HTERT RPE-1 (cell line): ENCODE results near the gene TSPOAP1.

Source experiments
- in situ Hi-C: fragments of 300-500 bp; cut with MboI; formaldehyde crosslinking; loops from 4 replicates; pipeline ENCODE4 v1.14.3; 2020; ENCODE audit warnings: low sequenced_read_pairs

The TSPOAP1 gene

DNA sequence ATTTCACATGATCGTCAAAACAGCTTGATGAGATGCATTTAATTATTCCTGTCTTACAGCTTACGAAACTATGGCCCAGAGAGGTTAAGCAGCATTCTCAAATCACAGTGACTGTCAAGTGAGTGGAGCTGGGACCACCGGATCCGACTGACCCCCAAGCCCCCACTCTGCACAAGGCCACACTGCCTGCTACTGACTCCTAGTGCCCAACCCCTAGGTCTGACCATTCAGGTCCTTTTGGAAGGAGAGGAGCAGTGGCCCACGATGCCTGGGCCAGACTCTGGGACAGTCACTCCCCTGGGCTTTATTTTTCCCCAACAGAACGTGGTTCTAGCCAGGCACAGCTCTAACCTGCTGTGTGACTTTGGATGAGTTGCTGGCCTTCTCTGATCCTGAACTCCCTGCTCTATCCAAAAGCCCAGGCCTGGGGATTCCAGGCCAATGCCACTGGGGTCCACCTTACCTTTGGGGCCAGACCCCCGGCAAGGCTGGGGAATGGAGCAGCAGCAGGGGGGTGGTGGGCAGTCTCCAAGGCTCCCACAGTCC, 9.9 kb downstream of the TSPOAP1 start:
- in situ Hi-C loops, result no loop called here

GRCh38 chr17:58318065-58318481, 10.5 kb downstream of the TSPOAP1 start:
- in situ Hi-C loops, result no loop called here

- in situ Hi-C loops, result no loop called here
Observed at GRCh38 chr17:58317421-58318064, 11.1 kb downstream of the TSPOAP1 start.

DNA sequence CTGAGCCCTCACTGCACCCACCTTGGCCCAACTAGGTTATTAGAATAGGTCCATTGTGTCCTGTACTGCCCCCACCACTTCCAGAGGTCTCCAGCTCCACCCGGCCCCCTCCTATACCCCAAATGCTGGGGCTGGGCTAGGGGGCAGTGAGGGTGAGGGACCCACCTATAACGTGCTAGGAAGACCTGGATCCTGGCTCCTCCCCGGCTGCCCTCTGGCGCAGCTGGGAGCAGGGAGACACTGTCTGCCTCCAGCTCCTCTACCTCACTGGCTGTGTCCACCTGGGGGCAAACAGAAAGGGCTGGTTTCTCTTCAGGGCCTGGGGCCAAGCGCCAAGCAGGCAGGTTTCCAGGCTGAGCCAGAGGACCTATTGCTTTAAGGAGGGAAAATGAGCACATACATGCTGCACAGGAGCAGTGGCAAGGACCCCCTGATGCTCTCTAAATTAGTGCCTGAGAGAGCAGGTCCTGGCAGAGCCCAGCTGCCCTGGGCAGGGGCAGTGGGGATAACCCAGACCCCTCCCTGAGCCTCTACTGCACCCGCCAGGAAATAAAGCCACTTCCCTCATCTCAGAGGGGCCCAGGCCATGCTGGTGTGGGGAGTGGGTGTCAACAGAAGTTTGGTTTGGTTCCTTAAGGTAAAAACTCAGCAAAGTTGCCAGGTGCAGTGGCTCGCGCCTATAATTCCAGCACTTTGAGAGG, 12.2 kb downstream of the TSPOAP1 start:
- in situ Hi-C loops, result no loop called here

DNA sequence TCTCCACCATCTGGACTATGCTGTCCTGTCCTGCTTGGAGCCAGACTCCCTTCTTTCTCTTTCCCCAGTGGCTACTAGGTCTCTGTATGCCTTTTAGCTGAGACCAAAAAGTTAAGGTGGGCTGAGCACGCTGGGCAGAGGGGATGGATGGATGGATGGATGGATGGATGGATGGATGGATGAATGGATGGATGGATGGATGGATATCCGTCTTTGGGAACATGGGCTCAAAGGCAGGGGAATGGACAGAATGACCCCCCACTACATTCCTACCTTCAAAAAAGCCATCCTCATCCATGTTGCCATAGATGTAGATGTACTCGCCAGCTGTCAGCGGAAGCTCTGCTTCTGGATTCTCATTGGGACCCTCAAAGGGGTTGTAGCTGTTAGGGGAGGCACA, 12.8 kb downstream of the TSPOAP1 start:
- in situ Hi-C loops, result no loop called here

- in situ Hi-C loops, result no loop called here
Observed at GRCh38 chr17:58315281-58315711, 13.3 kb downstream of the TSPOAP1 start.

- in situ Hi-C loops, result no loop called here
Observed at GRCh38 chr17:58314706-58315015, 13.9 kb downstream of the TSPOAP1 start.

- in situ Hi-C loops, result no loop called here
Observed at GRCh38 chr17:58313815-58314705, 14.5 kb downstream of the TSPOAP1 start.

GRCh38 chr17:58312829-58313228, 15.8 kb downstream of the TSPOAP1 start:
- in situ Hi-C loops, result no loop called here

DNA sequence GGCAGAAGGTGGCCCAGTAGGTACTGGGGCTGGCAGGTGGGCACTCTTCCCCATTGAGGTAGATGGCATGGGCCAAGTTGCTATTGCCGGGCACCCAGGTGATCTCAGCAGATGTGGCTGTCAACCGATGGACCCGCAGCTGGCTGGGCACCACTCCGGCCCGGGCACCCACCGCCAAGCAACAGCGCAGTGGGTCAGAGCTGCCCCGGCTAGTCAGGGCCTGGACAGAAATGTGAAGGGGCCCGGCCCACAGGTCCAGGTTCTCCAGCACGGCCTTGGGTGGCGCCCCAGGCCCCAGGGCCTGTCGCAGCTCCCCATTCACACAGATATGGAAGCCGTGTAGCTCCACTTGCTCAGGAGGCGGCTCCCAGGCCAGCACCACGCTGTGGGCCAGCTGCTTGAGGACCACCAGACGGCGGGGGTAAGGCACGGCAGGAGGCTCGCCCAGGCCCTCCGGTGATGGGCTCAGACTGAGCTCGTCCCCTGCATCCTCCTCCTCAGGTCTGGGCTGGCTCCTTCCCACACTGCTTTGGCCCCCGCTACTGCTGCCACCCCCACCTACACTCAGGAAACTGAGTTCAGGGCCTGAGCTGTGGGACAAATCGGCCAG, 16.5 kb downstream of the TSPOAP1 start:
- in situ Hi-C loops, result no loop called here

DNA sequence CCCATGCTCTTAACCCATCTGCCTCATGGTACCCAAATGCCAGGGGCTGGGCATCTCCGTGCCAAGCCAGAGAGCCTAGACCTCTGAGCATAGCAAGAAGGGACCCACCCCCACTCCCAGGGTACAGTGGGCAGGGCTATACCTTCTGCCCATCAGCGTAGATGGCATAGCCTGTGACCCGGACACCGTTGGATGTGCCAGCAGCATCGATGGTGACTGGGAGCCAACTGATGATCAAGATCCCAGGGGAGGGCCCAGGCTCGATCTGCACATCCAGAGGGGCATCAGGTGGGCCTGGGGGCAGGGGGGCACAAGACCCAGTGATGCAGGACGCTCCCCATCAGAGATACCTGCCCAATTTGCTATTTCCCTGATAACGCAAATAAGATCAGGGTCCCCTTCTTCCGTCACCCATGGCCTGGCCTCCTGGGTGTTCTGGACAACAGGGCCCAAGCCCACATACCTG, 17.1 kb downstream of the TSPOAP1 start:
- in situ Hi-C loops, result no loop called here

GRCh38 chr17:58310511-58311428, 17.8 kb downstream of the TSPOAP1 start:
- in situ Hi-C loops, result no loop called here

DNA sequence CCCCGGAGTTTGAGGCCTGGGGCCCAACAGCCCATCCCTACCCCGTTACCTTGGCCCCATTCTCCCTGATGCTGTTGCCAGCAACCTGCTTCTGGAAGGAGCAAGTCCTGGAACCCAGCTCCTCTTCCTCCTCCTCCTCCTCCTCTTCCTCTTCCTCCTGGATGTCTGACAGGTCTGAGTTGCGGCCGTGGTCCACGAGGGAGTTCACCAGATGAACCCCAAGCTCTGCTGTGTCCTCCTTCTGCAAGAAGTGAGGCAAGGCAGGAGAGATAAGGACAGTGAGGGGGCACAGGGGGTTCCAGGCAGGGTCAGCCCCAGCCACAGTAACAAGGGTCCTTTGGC, 18.7 kb downstream of the TSPOAP1 start:
- in situ Hi-C loops, result no loop called here

- in situ Hi-C loops, result no loop called here
Observed at GRCh38 chr17:58308985-58309917, 19.3 kb downstream of the TSPOAP1 start.

DNA sequence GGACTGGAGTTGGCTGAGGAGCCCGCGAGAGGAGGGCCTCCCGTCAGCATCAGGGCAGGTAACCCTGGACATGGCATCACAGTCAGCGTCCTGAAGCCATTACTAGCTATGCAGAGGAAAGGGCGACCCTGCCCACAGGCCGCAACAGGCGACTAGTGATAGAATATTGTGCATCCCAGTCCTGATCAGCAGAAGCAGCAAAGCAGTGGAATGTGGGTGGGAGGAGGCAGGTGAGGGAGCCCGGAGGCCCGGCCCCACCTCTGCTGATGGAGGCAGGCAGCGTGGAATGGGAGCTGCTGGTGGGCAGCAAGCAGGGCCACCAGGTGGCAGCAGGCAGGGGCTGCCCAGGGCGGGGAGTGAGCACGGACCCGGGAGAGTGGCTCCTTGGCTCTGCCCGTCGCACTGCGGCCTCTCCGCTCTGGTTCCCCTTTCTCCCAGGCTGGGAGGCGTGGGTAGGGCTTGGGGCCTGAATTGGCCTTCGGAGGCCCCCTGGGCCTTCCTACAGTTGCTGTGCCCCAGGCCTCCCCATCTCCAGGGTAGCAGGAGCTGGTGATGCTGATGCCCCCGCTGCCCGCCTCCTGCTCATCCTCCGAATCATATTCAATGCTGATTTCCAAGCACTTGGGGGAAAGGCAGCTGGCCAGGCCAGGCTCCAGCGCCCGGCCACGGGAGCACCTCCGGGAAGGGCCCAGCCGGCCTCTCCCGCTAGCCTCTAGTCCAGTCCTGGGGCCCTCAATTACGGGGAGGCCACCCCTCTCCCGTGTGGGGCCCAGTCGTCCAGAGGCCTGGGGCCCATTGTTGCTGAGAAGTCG, 20.2 kb downstream of the TSPOAP1 start:
- in situ Hi-C loops, result no loop called here

- in situ Hi-C loops, result no loop called here
Observed at GRCh38 chr17:58307468-58308172, 21.0 kb downstream of the TSPOAP1 start.

- in situ Hi-C loops, result no loop called here
Observed at GRCh38 chr17:58306131-58306951, 22.3 kb downstream of the TSPOAP1 start.
